Stomach smooth muscle (tissue), 2 donors: Measurements from ENCODE around the gene CCNL2.
"Not testable (repeated sequence)": the region's sequence is repeated elsewhere in the genome, so short reads cannot be mapped to it uniquely, and the experiment has no call there.

Source experiments
- H3K27ac ChIP-seq: one replicate; pipeline ENCODE4 v1.7.0; 2013; ENCODE audit warnings: mild to moderate bottlenecking, low read length, inconsistent platforms
- H3K27me3 ChIP-seq, 2 donors: one replicate each; pipeline ENCODE4 v1.7.0; 2013; ENCODE audit warnings: low read length in 2 of 2; ENCODE audit not compliant: insufficient read depth in 2 of 2, control insufficient read depth in 1 of 2
- H3K36me3 ChIP-seq, 2 donors: one replicate each; pipeline ENCODE4 v1.7.0; 2013; ENCODE audit warnings: low read length in 2 of 2; ENCODE audit not compliant: control insufficient read depth in 2 of 2, insufficient read depth in 2 of 2
- H3K4me1 ChIP-seq: one replicate; pipeline ENCODE4 v1.7.0; 2013; ENCODE audit warnings: low read length; ENCODE audit not compliant: control insufficient read depth, insufficient read depth
- H3K4me3 ChIP-seq, 2 donors: one replicate each; pipeline ENCODE4 v1.7.0; 2013; ENCODE audit warnings: low read length in 2 of 2
- H3K9ac ChIP-seq, 2 donors: one replicate each; pipeline ENCODE4 v1.7.0; 2013; ENCODE audit warnings: low read length in 2 of 2, mild to moderate bottlenecking in 1 of 2
- H3K9me3 ChIP-seq, 2 donors: one replicate each; pipeline ENCODE4 v1.7.0; 2013; ENCODE audit warnings: low read length in 2 of 2; ENCODE audit not compliant: control insufficient read depth in 2 of 2
- donor health status: healthy.
- donor health status: Pancreatic carcinoma.

Gene CCNL2

DNA sequence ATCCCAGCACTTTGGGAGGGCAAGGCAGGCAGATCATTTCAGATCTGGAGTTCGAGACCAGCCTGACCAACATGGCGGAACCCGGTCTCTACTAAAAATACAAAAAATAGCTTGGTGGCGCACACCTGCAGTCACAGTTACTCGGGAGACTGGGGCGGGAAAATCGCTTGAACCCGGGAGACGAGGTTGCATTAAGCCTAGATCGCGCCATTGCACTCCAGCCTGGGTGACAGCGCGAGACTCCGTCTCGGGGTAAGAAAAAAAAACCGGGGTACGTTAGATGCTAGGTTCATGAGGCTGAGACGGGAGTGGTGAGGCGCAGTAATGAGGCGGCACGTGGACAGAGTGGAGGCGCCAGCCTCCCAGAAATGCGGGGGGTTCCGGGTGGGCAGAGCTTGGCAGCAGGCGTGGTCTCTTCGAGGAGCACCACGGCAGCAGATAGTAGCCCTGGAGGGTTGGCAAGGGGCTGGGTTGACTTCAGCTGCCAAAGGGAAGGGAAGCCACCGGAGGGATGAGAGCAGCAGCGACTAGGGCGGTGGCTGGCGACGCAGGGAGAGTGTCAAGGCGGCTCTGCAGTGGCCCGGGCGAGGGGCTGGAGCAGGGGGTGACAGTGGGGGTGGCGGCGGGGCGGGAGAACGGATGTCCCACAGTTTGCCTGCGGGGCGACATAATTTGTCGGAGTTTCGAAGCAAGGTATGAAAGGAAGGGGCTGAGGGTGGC, 7.1 kb upstream of the CCNL2 start:
- H3K9me3 ChIP-seq, result no peaks in the 10 kb centered on the region
- peak overlapping the region; percentile 92 to 94 for H3K4me3 ChIP-seq
- no peaks in the 10 kb centered on the region for H3K27me3 ChIP-seq
- H3K36me3 ChIP-seq, result peaks cover 17 to 26% of the 10 kb centered on the region in 2 donors
- peak overlapping the region; percentile 70 for H3K27ac ChIP-seq
- H3K9ac ChIP-seq, result peak overlapping the region; percentile 84 to 91
- H3K4me1 ChIP-seq, result peaks cover 34% of the 10 kb centered on the region

GRCh38 chr1:1403653-1404052, 4.5 kb upstream of the CCNL2 start:
- no peaks in the 10 kb centered on the region for H3K9me3 ChIP-seq
- H3K9ac ChIP-seq, result no peak overlapping the region
- H3K4me1 ChIP-seq, result peaks cover 51% of the 10 kb centered on the region
- no peak overlapping the region for H3K27ac ChIP-seq
- H3K36me3 ChIP-seq, result peaks cover 22 to 33% of the 10 kb centered on the region in 2 donors
- no peaks in the 10 kb centered on the region for H3K27me3 ChIP-seq
- no peak overlapping the region for H3K4me3 ChIP-seq

DNA sequence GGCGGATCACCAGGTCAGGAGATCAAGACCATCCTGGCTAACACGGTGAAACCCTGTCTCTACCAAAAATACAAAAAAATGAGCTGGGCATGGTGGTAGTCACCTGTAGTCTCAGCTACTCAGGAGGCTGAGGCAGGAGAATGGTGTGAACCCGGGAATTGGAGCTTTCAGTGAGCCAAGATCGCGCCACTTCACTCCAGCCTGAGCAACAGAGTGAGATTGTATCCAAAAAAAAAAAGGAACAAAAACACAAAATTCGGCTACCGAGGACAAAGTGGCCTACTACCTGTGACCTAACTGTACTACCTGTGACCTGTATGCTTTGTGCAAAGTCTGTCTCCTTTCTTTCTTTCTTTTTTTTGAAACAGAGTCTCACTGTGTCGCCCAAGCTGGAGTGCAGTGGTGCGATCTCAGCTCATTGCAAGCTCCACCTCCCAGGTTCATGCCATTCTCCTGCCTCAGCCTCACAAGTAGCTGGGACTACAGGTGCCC, 3.8 kb upstream of the CCNL2 start:
- not testable (repeated sequence) for H3K27ac ChIP-seq, H3K9me3 ChIP-seq
- peaks cover 23 to 33% of the 10 kb centered on the region in 2 donors for H3K36me3 ChIP-seq

DNA sequence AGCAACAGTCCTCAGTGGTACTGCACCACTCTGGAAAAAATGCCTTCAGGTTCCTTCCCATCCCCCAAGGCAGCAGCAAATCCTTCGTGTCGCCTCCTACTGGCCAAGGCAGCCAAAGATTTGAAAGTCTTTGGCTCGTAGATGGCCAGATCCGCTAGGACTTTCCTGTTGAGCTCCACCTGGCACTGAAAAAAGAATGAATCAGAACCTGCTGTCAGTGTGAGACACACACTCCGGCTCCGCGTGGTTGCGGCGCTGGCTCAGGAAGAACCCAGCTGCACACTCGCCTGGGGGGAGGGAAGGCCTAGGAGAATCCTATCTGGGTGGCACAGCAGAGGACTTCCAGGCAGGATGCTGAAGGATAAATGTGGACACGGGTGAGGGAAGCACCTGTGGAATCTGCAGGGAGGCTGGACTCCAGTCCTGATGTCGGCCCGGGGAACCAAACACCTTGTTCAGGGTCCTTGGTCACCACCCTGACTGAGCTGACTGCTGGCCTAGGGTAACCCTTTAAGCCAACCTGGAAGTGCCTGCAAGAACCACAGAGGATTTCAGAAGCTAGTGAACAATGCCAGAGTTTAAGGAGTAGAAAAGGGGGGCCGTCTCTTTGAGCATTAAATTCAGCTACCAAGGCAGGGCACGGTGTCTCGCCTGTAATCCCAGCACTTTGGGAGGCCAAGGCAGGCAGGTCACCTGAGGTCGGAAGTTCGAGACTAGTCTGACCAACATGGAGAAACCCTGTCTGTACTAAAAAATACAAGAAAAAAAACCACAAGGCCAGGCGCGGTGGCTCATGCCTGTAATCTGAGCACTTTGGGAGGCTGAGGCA, 3.2 kb upstream of the CCNL2 start:
- Histone ChIP-seq H3K4me1 (peaks cover 50% of the 10 kb centered on the region), H3K27me3 (no peaks in the 10 kb centered on the region), H3K36me3 (peaks cover 29 to 38% of the 10 kb centered on the region in 2 donors), H3K9me3 (no peaks in the 10 kb centered on the region), H3K4me3 (no peak overlapping the region), H3K27ac (no peak overlapping the region), H3K9ac (no peak overlapping the region)

More for the DNA sequence above, 3.8 kb upstream of the CCNL2 start:
- H3K4me1 ChIP-seq, result peaks cover 50% of the 10 kb centered on the region
- H3K27me3 ChIP-seq, H3K9ac ChIP-seq, H3K4me3 ChIP-seq: not testable (repeated sequence)

GRCh38 chr1:1401457-1402010, 2.4 kb upstream of the CCNL2 start:
- H3K27me3 ChIP-seq, result no peaks in the 10 kb centered on the region
- H3K27ac ChIP-seq, result peak overlapping the region; percentile 76
- H3K36me3 ChIP-seq, result peaks cover 32 to 42% of the 10 kb centered on the region in 2 donors
- H3K4me3 ChIP-seq, result no peak overlapping the region
- no peak overlapping the region for H3K9ac ChIP-seq
- no peaks in the 10 kb centered on the region for H3K9me3 ChIP-seq
- H3K4me1 ChIP-seq, result peaks cover 45% of the 10 kb centered on the region

- H3K27me3 ChIP-seq, result no peaks in the 10 kb centered on the region
- H3K4me3 ChIP-seq, result peak overlapping the region; percentile 64 to 93
- peaks cover 38% of the 10 kb centered on the region for H3K4me1 ChIP-seq
- peak overlapping the region; percentile 76 for H3K27ac ChIP-seq
- peaks cover 32 to 42% of the 10 kb centered on the region in 2 donors for H3K36me3 ChIP-seq
- peak overlapping the region in 1 of 2 donors; percentile 87 for H3K9ac ChIP-seq
- H3K9me3 ChIP-seq, result no peaks in the 10 kb centered on the region
Observed at GRCh38 chr1:1400576-1401456, 1.7 kb upstream of the CCNL2 start.

DNA sequence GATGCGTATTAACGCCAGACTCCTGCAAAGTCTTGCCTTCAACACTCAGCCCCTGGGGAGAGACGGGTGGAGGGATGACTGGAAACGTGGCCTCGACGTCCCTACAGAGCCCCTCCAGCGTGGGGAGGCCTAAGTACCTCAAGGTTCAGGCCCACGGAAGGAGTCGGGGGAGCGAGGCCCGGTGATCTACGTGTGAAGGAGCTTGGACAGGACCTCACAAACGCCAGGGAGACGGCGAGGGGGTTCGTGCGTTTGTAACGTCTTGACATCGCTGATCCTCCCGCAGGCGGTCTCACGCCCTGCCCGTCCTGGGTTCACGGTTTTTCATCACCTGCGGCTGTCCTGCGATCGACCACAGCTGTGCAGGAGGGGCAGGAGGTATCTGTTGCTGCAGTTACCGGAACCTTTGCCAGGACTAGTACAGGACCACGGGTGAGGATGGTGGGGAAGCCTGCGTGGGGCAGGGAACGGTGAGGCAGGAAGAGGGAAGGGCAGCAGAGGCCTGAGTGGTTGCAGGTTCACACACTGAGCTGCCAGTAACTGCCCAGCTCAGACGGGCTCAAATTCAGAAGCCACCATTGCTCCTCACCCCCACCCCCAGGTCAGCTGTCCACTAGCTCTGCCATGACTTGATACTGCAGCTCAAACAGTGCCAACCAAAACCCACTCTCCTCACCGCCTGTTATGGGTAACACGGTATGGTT, 889 bp upstream of the CCNL2 start:
- Histone ChIP-seq H3K9ac (peak overlapping the region; percentile 87 to 90), H3K36me3 (peaks cover 33 to 40% of the 10 kb centered on the region in 2 donors), H3K9me3 (no peaks in the 10 kb centered on the region), H3K4me3 (peak overlapping the region; percentile 64 to 93), H3K4me1 (peaks cover 38% of the 10 kb centered on the region), H3K27ac (peak overlapping the region; percentile 76), H3K27me3 (no peaks in the 10 kb centered on the region)

DNA sequence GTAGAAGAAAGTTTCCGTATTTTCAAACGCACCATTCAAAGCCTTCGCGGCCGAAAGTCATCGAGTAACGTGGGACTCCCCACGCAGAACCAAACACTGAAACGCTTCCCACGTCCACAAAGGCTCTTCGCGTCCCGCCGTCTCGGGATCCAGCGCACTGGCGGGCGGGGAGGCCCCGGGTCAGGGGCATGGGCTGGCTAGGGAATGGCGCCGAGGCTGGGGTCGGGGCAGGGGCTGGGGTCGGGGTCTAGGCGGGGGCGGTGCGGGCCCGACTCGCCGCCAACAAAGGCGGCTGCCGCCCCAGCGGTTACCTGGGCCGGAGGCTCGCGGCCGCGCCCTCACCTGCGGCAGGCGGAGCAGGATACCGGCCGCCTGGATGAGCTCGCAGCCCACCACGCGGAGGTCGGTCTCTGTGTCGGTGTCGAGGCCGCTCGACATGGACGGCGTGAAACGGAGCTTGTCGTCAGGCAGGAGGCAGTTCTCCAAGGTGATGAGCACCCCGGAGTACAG, 403 bp downstream of the CCNL2 start:
- Histone ChIP-seq H3K9me3 (no peaks in the 10 kb centered on the region), H3K4me3 (peak overlapping the region; percentile 91 to 93), H3K36me3 (peaks cover 38 to 42% of the 10 kb centered on the region in 2 donors), H3K27me3 (no peaks in the 10 kb centered on the region), H3K4me1 (peaks cover 38% of the 10 kb centered on the region), H3K27ac (peak overlapping the region; percentile 67), H3K9ac (peak overlapping the region; percentile 78 to 91)

GRCh38 chr1:1397839-1398523, 1.2 kb downstream of the CCNL2 start:
- Histone ChIP-seq H3K4me3 (peak overlapping the region; percentile 91 to 93), H3K9ac (peak overlapping the region; percentile 72 to 78), H3K36me3 (peaks cover 43 to 48% of the 10 kb centered on the region in 2 donors), H3K27me3 (no peaks in the 10 kb centered on the region), H3K4me1 (peaks cover 38% of the 10 kb centered on the region), H3K27ac (no peak overlapping the region), H3K9me3 (no peaks in the 10 kb centered on the region)
